ENCODE results near the gene MDH2.
"Not testable (repeated sequence)": the region's sequence is repeated elsewhere in the genome, so short reads cannot be mapped to it uniquely, and the experiment has no call there.

The MDH2 gene
- 39.3 to 57.2 reads per million in 2 donors for total RNA-seq

GRCh38 chr7:76047811-76048667 lies at the start of gene MDH2, which contains the start of gene STYXL1:
TSS of gene MDH2 (plus strand) at chr7:76048106. CDS start at chr7:76048161, 55 bp downstream.
TSS of gene STYXL1 (minus strand) at chr7:76048000. CDS start at chr7:76030523, 17,477 bp downstream.
- DNase-seq = peak; percentile 64 to 96 (median 82)

- DNase-seq = no peak
Observed at GRCh38 chr7:76000566-76000965, 47.3 kb upstream of the MDH2 start.

GRCh38 chr7:76002139-76002538 lies 45.8 kb upstream of the MDH2 start:
- DNase-seq = no peak

GRCh38 chr7:76002822-76003221 lies 45.1 kb upstream of the MDH2 start:
- no peak for DNase-seq

- DNase-seq = no peak
Observed at GRCh38 chr7:76003351-76003750, 44.6 kb upstream of the MDH2 start.

GRCh38 chr7:76005004-76005403 lies 42.9 kb upstream of the MDH2 start:
- not testable (repeated sequence) for DNase-seq

GRCh38 chr7:76008156-76008687 lies 39.7 kb upstream of the MDH2 start:
- peak in 1 of 5 experiments; percentile 78 for DNase-seq

GRCh38 chr7:76009672-76010600 lies 38.0 kb upstream of the MDH2 start:
- DNase-seq = no peak

GRCh38 chr7:76011442-76011861 lies 36.5 kb upstream of the MDH2 start:
- DNase-seq = no peak

- DNase-seq = no peak
Observed at GRCh38 chr7:76016191-76016947, 31.5 kb upstream of the MDH2 start.

- not testable (repeated sequence) for DNase-seq
Observed at GRCh38 chr7:76018520-76018919, 29.4 kb upstream of the MDH2 start.

GRCh38 chr7:76020031-76020714 lies 27.7 kb upstream of the MDH2 start:
- peak; percentile 41 to 74 (median 60) for DNase-seq

- no peak for DNase-seq
Observed at GRCh38 chr7:76022026-76022780, 25.7 kb upstream of the MDH2 start.

GRCh38 chr7:76023002-76023401 lies 24.9 kb upstream of the MDH2 start:
- DNase-seq = no peak

GRCh38 chr7:76029682-76030081 lies 18.2 kb upstream of the MDH2 start:
- DNase-seq = not testable (repeated sequence)

GRCh38 chr7:76031964-76032363 lies 15.9 kb upstream of the MDH2 start:
- no peak for DNase-seq

- no peak for DNase-seq
Observed at GRCh38 chr7:76037310-76037709, 10.6 kb upstream of the MDH2 start.

GRCh38 chr7:76040126-76040525 lies 7.8 kb upstream of the MDH2 start:
- DNase-seq = no peak

- no peak for DNase-seq
Observed at GRCh38 chr7:76044375-76044865, 3.5 kb upstream of the MDH2 start.

- peak in 1 of 5 experiments; percentile 25 for DNase-seq
Observed at GRCh38 chr7:76047305-76047810, 548 bp upstream of the MDH2 start.

Data from T-helper 2 cell (primary cell).